ENCODE data around the gene SNAP47. TPM values are rescaled to one million over a fixed set of nuclear protein-coding genes. Genes with fewer than 3 reads are reported as not detected.
"Not testable (repeated sequence)": the region's sequence is repeated elsewhere in the genome, so short reads cannot be mapped to it uniquely, and the experiment has no call there.

SNAP47 gene
- 53.3 and 65.6 TPM in 2 replicates for total RNA-seq (2014; rRNA removed; shearing (Covaris generic))

- DNase-seq (ENCODE audit: low read depth) = peak; percentile 87
These were observed at the start of gene SNAP47, which contains the start of gene JMJD4 for GRCh38 chr1:227734856-227735538. SNAP47 (plus strand) TSS chr1:227735435; CDS start chr1:227747737, 12,302 bp downstream. JMJD4 (minus strand) TSS chr1:227735302; CDS start chr1:227735273, 29 bp downstream.

GRCh38 chr1:227685807-227686206 is 49.4 kb upstream of the SNAP47 start:
- DNase-seq (ENCODE audit: low read depth) = no peak

GRCh38 chr1:227697321-227697864 is 37.8 kb upstream of the SNAP47 start:
- no peak for DNase-seq (ENCODE audit: low read depth)

GRCh38 chr1:227701631-227702030 is 33.6 kb upstream of the SNAP47 start:
- DNase-seq (ENCODE audit: low read depth) = not testable (repeated sequence)

GRCh38 chr1:227707846-227708245 is 27.4 kb upstream of the SNAP47 start:
- peak; percentile 18 for DNase-seq (ENCODE audit: low read depth)

- DNase-seq (ENCODE audit: low read depth) = peak; percentile 7
These were observed 25.8 kb upstream of the SNAP47 start for GRCh38 chr1:227709451-227709850.

GRCh38 chr1:227710474-227710873 is 24.8 kb upstream of the SNAP47 start:
- not testable (repeated sequence) for DNase-seq (ENCODE audit: low read depth)

- no peak for DNase-seq (ENCODE audit: low read depth)
These were observed 22.6 kb upstream of the SNAP47 start for GRCh38 chr1:227712648-227713047.

- DNase-seq (ENCODE audit: low read depth) = no peak
These were observed 16.3 kb upstream of the SNAP47 start for GRCh38 chr1:227718932-227719331.

- DNase-seq (ENCODE audit: low read depth) = no peak
These were observed 11.8 kb upstream of the SNAP47 start for GRCh38 chr1:227723474-227723873.

GRCh38 chr1:227725046-227725445 is 10.2 kb upstream of the SNAP47 start:
- no peak for DNase-seq (ENCODE audit: low read depth)

GRCh38 chr1:227726318-227726717 is 8.9 kb upstream of the SNAP47 start:
- no peak for DNase-seq (ENCODE audit: low read depth)

- DNase-seq (ENCODE audit: low read depth) = no peak
These were observed 8.2 kb upstream of the SNAP47 start for GRCh38 chr1:227726924-227727599.

GRCh38 chr1:227728059-227728891 is 7.0 kb upstream of the SNAP47 start:
- peak; percentile 90 for DNase-seq (ENCODE audit: low read depth)

- no peak for DNase-seq (ENCODE audit: low read depth)
These were observed 6.4 kb upstream of the SNAP47 start for GRCh38 chr1:227728892-227729143.

GRCh38 chr1:227729144-227729880 is 5.9 kb upstream of the SNAP47 start:
- DNase-seq (ENCODE audit: low read depth) = peak; percentile 11

GRCh38 chr1:227729881-227730629 is 5.2 kb upstream of the SNAP47 start:
- peak; percentile 58 for DNase-seq (ENCODE audit: low read depth)

GRCh38 chr1:227730630-227731151 is 4.5 kb upstream of the SNAP47 start:
- DNase-seq (ENCODE audit: low read depth) = no peak

- no peak for DNase-seq (ENCODE audit: low read depth)
These were observed 4.0 kb upstream of the SNAP47 start for GRCh38 chr1:227731241-227731677.

Measured in M059J (cell line).